HEK293 (cell line): ENCODE data around the gene PLCB1.

Experiments used
- CTCF ChIA-PET: fragments of 350-600 bp; formaldehyde crosslinking; extraction: SDS; loops from one replicate; lab custom pipeline; 2021; ENCODE audit warnings: antibody characterized with exemption; lab: Yijun Ruan, JAX
- POLR2A ChIA-PET: fragments of 300-600 bp; formaldehyde crosslinking; extraction: SDS; loops from one replicate; lab custom pipeline; 2020; ENCODE audit warnings: antibody characterized with exemption, inconsistent platforms; lab: Yijun Ruan, JAX
- H3K27ac ChIP-seq: fragments of 200-500 bp; sonication (Bioruptor generic); 2 replicates; pipeline ENCODE4 v1.5.1; 2014; ENCODE audit warnings: low read depth, low read length, control low read depth, inconsistent platforms; ENCODE audit errors: extremely low read depth
- H3K36me3 ChIP-seq, 2 experiments: fragments of 200-500 bp in 1 of 2; sonication (Bioruptor generic) in 1 of 2; 1 replicate in 1 of 2; 2 replicates in 1 of 2; pipeline ENCODE4 v1.5.1; 2014 to 2017; ENCODE audit warnings: inconsistent platforms in 2 of 2, low read length in 2 of 2; ENCODE audit not compliant: control insufficient read depth in 2 of 2, insufficient read depth in 1 of 2
- H3K4me1 ChIP-seq: fragments of 200-500 bp; sonication (Bioruptor generic); 2 replicates; pipeline ENCODE4 v1.5.1; 2014; ENCODE audit warnings: mild to moderate bottlenecking, low read length, inconsistent platforms; ENCODE audit not compliant: control insufficient read depth, insufficient read depth
- H3K4me3 ChIP-seq: 2 replicates; pipeline ENCODE4 v1.5.1; 2011; ENCODE audit warnings: low read depth, mild to moderate bottlenecking, control low read depth, low read length, moderate library complexity
- H3K9me3 ChIP-seq: fragments of 200-500 bp; sonication (Bioruptor generic); 2 replicates; pipeline ENCODE4 v1.5.1; 2014; ENCODE audit warnings: low read depth, low read length, inconsistent platforms; ENCODE audit not compliant: control insufficient read depth, insufficient read depth
- HOXD13 ChIP-seq: sonication (generic); formaldehyde crosslinking; IDR thresholded peaks from 2 replicates; pipeline ENCODE4 v1.8.0; 2022; ENCODE audit warnings: missing genetic modification reagents, borderline replicate concordance
- PRDM1 ChIP-seq: fragments of 450-650 bp; formaldehyde crosslinking; IDR thresholded peaks from 2 replicates; pipeline ENCODE4; 2016; ENCODE audit warnings: missing biosample characterization, missing genetic modification characterization
- REST ChIP-seq: fragments of 450-650 bp; formaldehyde crosslinking; IDR thresholded peaks from 2 replicates; pipeline ENCODE4 v1.5.1; 2016; ENCODE audit warnings: missing biosample characterization, missing genetic modification characterization
- SALL2 ChIP-seq: fragments of 450-650 bp; formaldehyde crosslinking; IDR thresholded peaks from 2 replicates; pipeline ENCODE4 v1.5.0; 2017; ENCODE audit warnings: missing biosample characterization, mild to moderate bottlenecking, missing genetic modification characterization, borderline replicate concordance
- SCRT2 ChIP-seq: fragments of 450-650 bp; formaldehyde crosslinking; IDR thresholded peaks from 2 replicates; pipeline ENCODE4 v1.5.1; 2016; ENCODE audit warnings: missing biosample characterization, missing genetic modification characterization
- ZBTB8A ChIP-seq: fragments of 450-650 bp; formaldehyde crosslinking; IDR thresholded peaks from 2 replicates; pipeline ENCODE4 v1.5.1; 2016; ENCODE audit warnings: missing biosample characterization, missing genetic modification characterization
- ZEB2 ChIP-seq: fragments of 450-650 bp; formaldehyde crosslinking; IDR thresholded peaks from 2 replicates; pipeline ENCODE4 v1.5.1; 2016; ENCODE audit warnings: missing biosample characterization, missing genetic modification characterization
- ZNF221 ChIP-seq: fragments of 450-650 bp; formaldehyde crosslinking; IDR thresholded peaks from 2 replicates; pipeline ENCODE4 v1.5.1; 2017; ENCODE audit warnings: missing biosample characterization, missing genetic modification characterization, borderline replicate concordance
- ZNF223 ChIP-seq: fragments of 450-650 bp; formaldehyde crosslinking; IDR thresholded peaks from 2 replicates; pipeline ENCODE4 v1.5.1; 2016; ENCODE audit warnings: missing biosample characterization, missing genetic modification characterization
- ZNF324 ChIP-seq: fragments of 450-650 bp; formaldehyde crosslinking; IDR thresholded peaks from 2 replicates; pipeline ENCODE4 v1.5.1; 2016; ENCODE audit warnings: missing biosample characterization, missing genetic modification characterization
- ZNF416 ChIP-seq: fragments of 450-650 bp; formaldehyde crosslinking; IDR thresholded peaks from 2 replicates; pipeline ENCODE4 v1.5.1; 2016; ENCODE audit warnings: missing biosample characterization, missing genetic modification characterization
- ZNF433 ChIP-seq: fragments of 450-650 bp; formaldehyde crosslinking; IDR thresholded peaks from 2 replicates; pipeline ENCODE4 v1.5.1; 2016; ENCODE audit warnings: missing biosample characterization, missing genetic modification characterization, low read depth
- ZNF596 ChIP-seq: fragments of 450-650 bp; IDR thresholded peaks from 2 replicates; pipeline ENCODE4 v1.5.0; 2018; ENCODE audit warnings: missing biosample characterization, mild to moderate bottlenecking, missing genetic modification characterization, moderate library complexity
- ZNF600 ChIP-seq: fragments of 450-650 bp; formaldehyde crosslinking; IDR thresholded peaks from 2 replicates; pipeline ENCODE4 v1.5.1; 2016; ENCODE audit warnings: missing biosample characterization, missing genetic modification characterization
- ZNF639 ChIP-seq: fragments of 450-650 bp; formaldehyde crosslinking; IDR thresholded peaks from 2 replicates; pipeline ENCODE4 v1.5.1; 2016; ENCODE audit warnings: missing biosample characterization, missing genetic modification characterization
- TF ChIP-seq, protein P1 (sequence below): fragments of 450-650 bp; formaldehyde crosslinking; IDR thresholded peaks from 2 replicates; pipeline ENCODE4 v1.5.1; 2017; ENCODE audit warnings: missing biosample characterization, missing genetic modification characterization
- TF ChIP-seq, protein P2 (sequence below): fragments of 450-650 bp; formaldehyde crosslinking; IDR thresholded peaks from 2 replicates; pipeline ENCODE4 v1.5.1; 2016; ENCODE audit warnings: missing biosample characterization, missing genetic modification characterization, borderline replicate concordance

PLCB1 gene

DNA sequence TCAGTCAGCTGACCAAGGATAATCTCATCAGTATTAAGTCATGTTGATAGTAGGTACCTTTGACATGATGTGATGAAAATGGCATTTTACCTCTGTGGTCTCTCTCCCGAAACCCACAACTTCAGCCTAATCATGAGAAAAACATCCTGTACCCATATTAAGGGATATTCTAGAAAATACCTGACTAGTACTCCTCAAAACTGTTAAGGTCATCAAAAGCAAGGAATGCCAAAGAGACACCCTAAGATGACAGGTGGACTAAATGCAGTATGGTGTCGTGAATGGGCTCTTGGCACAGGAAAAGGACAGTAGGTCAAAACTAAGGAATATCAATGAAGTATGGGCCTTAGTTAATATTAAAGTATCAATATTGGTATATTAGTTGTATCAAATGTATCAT, 221.4 kb downstream of the PLCB1 start (continued):
- TF ChIP-seq ZNF639 (no peak), HOXD13 (CRISPR knock-in tag) (no peak), ZNF324 (tag by site-specific recombination) (no peak), ZNF416 (tag by site-specific recombination) (no peak)
- TF ChIP-seq, protein P1, sequence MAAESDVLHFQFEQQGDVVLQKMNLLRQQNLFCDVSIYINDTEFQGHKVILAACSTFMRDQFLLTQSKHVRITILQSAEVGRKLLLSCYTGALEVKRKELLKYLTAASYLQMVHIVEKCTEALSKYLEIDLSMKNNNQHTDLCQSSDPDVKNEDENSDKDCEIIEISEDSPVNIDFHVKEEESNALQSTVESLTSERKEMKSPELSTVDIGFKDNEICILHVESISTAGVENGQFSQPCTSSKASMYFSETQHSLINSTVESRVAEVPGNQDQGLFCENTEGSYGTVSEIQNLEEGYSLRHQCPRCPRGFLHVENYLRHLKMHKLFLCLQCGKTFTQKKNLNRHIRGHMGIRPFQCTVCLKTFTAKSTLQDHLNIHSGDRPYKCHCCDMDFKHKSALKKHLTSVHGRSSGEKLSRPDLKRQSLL = no peak
- TF ChIP-seq, all 188 proteins: peak for 0

GRCh38 chr20:8355453-8355852, 223.4 kb downstream of the PLCB1 start:
- POLR2A ChIA-PET = no interaction called here
- Histone ChIP-seq H3K4me3 (no peak overlapping the region), H3K4me1 (no peaks in the 10 kb centered on the region; the same call in 1 of the 2 replicates), H3K9me3 (no peaks in the 10 kb centered on the region), H3K27ac (no peak overlapping the region), H3K36me3 (no peaks in the 10 kb centered on the region)
- CTCF ChIA-PET = no interaction called here
- TF ChIP-seq ZEB2 (tag by site-specific recombination) (no peak), SCRT2 (tag by site-specific recombination) (no peak), REST (tag by site-specific recombination) (no peak), ZNF223 (no peak), SALL2 (no peak), ZNF221 (tag by site-specific recombination) (no peak), PRDM1 (tag by site-specific recombination) (no peak), ZNF596 (tag by site-specific recombination) (no peak), ZNF600 (tag by site-specific recombination) (no peak), ZBTB8A (tag by site-specific recombination) (no peak), ZNF433 (no peak)
- TF ChIP-seq, protein P2, sequence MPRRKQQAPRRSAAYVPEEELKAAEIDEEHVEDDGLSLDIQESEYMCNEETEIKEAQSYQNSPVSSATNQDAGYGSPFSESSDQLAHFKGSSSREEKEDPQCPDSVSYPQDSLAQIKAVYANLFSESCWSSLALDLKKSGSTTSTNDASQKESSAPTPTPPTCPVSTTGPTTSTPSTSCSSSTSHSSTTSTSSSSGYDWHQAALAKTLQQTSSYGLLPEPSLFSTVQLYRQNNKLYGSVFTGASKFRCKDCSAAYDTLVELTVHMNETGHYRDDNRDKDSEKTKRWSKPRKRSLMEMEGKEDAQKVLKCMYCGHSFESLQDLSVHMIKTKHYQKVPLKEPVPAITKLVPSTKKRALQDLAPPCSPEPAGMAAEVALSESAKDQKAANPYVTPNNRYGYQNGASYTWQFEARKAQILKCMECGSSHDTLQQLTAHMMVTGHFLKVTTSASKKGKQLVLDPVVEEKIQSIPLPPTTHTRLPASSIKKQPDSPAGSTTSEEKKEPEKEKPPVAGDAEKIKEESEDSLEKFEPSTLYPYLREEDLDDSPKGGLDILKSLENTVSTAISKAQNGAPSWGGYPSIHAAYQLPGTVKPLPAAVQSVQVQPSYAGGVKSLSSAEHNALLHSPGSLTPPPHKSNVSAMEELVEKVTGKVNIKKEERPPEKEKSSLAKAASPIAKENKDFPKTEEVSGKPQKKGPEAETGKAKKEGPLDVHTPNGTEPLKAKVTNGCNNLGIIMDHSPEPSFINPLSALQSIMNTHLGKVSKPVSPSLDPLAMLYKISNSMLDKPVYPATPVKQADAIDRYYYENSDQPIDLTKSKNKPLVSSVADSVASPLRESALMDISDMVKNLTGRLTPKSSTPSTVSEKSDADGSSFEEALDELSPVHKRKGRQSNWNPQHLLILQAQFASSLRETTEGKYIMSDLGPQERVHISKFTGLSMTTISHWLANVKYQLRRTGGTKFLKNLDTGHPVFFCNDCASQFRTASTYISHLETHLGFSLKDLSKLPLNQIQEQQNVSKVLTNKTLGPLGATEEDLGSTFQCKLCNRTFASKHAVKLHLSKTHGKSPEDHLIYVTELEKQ (tag by site-specific recombination) = no peak
